Fibroblast of peridontal ligament (primary cell): ENCODE results near the gene NRBP1.

Experiments
- DNase-seq: peaks from one replicate; pipeline ENCODE4 v3.0.0-alpha.2; 2010; ENCODE audit errors: extremely low read depth

Gene NRBP1

DNA sequence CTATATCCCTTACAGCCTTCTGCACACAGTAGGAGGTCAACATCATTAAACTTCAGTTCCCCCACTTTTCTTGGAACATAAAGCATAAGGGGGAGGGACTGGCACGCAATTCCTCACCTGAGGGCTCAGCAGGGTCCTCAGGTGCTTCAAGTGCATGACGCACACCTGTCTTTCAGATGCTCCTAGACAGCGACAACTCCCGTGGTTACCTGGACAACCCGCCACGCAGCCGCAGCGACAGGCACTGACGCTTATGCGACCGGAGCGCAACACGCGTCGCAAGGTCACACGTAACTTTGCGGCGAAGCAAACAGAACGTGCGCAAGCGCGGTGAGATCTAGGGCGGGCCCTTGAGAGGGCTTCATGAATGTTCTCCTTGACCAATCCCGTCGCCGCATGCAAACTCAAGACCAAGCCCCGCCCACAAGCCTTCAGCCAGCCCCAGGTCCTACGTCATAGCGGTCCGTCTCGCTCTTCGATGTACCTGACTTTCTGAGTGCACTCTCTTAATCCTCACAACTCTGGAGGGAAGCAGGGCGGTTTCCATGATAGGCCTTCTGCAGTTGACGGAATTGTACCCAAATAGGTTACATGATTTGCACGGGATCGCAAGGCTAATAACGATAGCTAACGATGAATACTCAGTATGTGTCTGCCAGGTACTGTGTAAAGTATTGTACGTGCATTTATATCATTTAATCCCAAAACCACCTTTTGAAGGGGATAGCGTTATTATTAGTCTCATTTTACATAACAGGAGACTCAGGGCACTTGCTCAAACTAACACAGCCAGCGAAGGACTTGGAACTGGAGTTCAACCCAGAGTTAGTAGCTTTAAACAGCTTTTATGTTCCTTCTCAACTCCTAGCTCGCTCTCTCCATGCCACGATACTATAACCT, 61.3 kb downstream of the NRBP1 start, which contains the start of gene IFT172:
IFT172 (minus strand) TSS at position 246 of the 900 bp plus-strand sequence; CDS start at position 156, 90 bp downstream.
- peak; percentile 97 for DNase-seq
